Fibroblast of lung (primary cell): Measurements from ENCODE around the gene ROR2.

Source experiments
- EZH2 ChIP-seq: IDR thresholded peaks from 2 replicates; pipeline ENCODE4 v1.5.1; 2012; ENCODE audit warnings: low read length, control low read depth, mild to moderate bottlenecking; ENCODE audit errors: missing control alignments
- TF ChIP-seq, protein P1 (sequence below), 2 donors: IDR thresholded peaks in 1 of 2; conservative IDR thresholded peaks in 1 of 2; 1 replicate in 1 of 2; 2 replicates in 1 of 2; pipeline ENCODE4 v1.5.1; 2011 to 2012; ENCODE audit warnings: low read length in 2 of 2, control low read depth in 1 of 2, inconsistent platforms in 1 of 2, low read depth in 1 of 2, mild to moderate bottlenecking in 1 of 2

DNA sequence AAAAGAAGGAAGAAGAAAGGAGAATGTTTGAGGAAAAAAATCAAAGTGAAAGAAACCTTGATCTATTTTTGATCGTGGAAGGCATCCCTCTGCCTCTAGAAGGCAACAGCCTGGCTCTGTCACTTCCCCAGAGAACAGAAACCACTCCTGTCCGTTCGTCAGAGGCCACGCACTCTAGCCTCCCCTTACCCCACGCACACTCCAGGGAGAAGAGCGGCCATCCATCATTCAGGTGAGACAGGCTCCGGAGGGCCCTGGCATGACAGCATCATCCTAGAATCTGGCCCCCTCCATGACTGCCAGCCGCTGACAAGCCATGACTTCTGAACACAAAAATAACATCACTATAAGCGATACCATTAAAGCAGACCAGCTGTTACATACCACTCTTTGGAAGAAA, 135.8 kb downstream of the ROR2 start:
- TF ChIP-seq, protein P1, sequence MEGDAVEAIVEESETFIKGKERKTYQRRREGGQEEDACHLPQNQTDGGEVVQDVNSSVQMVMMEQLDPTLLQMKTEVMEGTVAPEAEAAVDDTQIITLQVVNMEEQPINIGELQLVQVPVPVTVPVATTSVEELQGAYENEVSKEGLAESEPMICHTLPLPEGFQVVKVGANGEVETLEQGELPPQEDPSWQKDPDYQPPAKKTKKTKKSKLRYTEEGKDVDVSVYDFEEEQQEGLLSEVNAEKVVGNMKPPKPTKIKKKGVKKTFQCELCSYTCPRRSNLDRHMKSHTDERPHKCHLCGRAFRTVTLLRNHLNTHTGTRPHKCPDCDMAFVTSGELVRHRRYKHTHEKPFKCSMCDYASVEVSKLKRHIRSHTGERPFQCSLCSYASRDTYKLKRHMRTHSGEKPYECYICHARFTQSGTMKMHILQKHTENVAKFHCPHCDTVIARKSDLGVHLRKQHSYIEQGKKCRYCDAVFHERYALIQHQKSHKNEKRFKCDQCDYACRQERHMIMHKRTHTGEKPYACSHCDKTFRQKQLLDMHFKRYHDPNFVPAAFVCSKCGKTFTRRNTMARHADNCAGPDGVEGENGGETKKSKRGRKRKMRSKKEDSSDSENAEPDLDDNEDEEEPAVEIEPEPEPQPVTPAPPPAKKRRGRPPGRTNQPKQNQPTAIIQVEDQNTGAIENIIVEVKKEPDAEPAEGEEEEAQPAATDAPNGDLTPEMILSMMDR (conservative IDR thresholded peaks at IDR 0.05 in 1 of 2, IDR thresholded peaks at IDR 0.05 in 1 of 2; ENCODE audit: low read depth in 1 of 2, low read length in 2 of 2): no peak
- no peak for TF ChIP-seq EZH2
